ENCODE measurements around the gene PSME3IP1.

- TF ChIP-seq CTCF (IDR thresholded peaks at IDR 0.05) (no peak), POLR2AphosphoS5 (IDR thresholded peaks at IDR 0.05) (no peak), POLR2A (IDR thresholded peaks at IDR 0.05) (no peak), EP300 (IDR thresholded peaks at IDR 0.05; ENCODE audit: low read depth) (no peak)
Observed at GRCh38 chr16:57126411-57126810, 59.4 kb downstream of the PSME3IP1 start.
